HEK293 (cell line): ENCODE results near the gene ELOVL1.

Experiments
- BCL11A ChIP-seq: fragments of 450-650 bp; formaldehyde crosslinking; IDR thresholded peaks from 2 replicates; pipeline ENCODE4 v1.5.1; 2016; ENCODE audit warnings: low read depth, missing biosample characterization, missing genetic modification characterization
- GLIS2 ChIP-seq: fragments of 450-650 bp; formaldehyde crosslinking; IDR thresholded peaks from 2 replicates; pipeline ENCODE4 v1.5.1; 2016; ENCODE audit warnings: missing biosample characterization, missing genetic modification characterization
- KLF1 ChIP-seq: fragments of 450-650 bp; formaldehyde crosslinking; IDR thresholded peaks from 2 replicates; pipeline ENCODE4 v1.5.1; 2016; ENCODE audit warnings: missing biosample characterization, missing genetic modification characterization
- PRDM4 ChIP-seq: fragments of 450-650 bp; formaldehyde crosslinking; IDR thresholded peaks from 2 replicates; pipeline ENCODE4 v1.5.1; 2017; ENCODE audit warnings: missing biosample characterization, missing genetic modification characterization
- SALL2 ChIP-seq: fragments of 450-650 bp; formaldehyde crosslinking; IDR thresholded peaks from 2 replicates; pipeline ENCODE4 v1.5.0; 2017; ENCODE audit warnings: missing biosample characterization, mild to moderate bottlenecking, missing genetic modification characterization, borderline replicate concordance
- SCRT1 ChIP-seq: fragments of 450-650 bp; formaldehyde crosslinking; IDR thresholded peaks from 2 replicates; pipeline ENCODE4 v1.5.1; 2016; ENCODE audit warnings: missing biosample characterization, missing genetic modification characterization, borderline replicate concordance
- SP2 ChIP-seq: fragments of 450-650 bp; formaldehyde crosslinking; IDR thresholded peaks from 2 replicates; pipeline ENCODE4 v1.5.1; 2016; ENCODE audit warnings: missing biosample characterization, missing genetic modification characterization
- TSHZ1 ChIP-seq: fragments of 450-650 bp; formaldehyde crosslinking; IDR thresholded peaks from 2 replicates; pipeline ENCODE4 v1.5.1; 2016; ENCODE audit warnings: missing biosample characterization, missing genetic modification characterization, borderline replicate concordance
- YY2 ChIP-seq: fragments of 450-650 bp; formaldehyde crosslinking; IDR thresholded peaks from 2 replicates; pipeline ENCODE4 v1.5.1; 2016; ENCODE audit warnings: missing biosample characterization, missing genetic modification characterization
- ZBTB10 ChIP-seq: fragments of 450-650 bp; formaldehyde crosslinking; IDR thresholded peaks from 2 replicates; pipeline ENCODE4 v1.5.1; 2016; ENCODE audit warnings: missing biosample characterization, missing genetic modification characterization
- ZIC2 ChIP-seq: fragments of 450-650 bp; formaldehyde crosslinking; IDR thresholded peaks from 2 replicates; pipeline ENCODE4 v1.5.1; 2016; ENCODE audit warnings: missing biosample characterization, missing genetic modification characterization
- ZNF132 ChIP-seq: fragments of 450-650 bp; formaldehyde crosslinking; IDR thresholded peaks from 2 replicates; pipeline ENCODE4 v1.5.1; 2017; ENCODE audit warnings: missing biosample characterization, missing genetic modification characterization, borderline replicate concordance
- ZNF157 ChIP-seq: fragments of 450-650 bp; formaldehyde crosslinking; IDR thresholded peaks from 2 replicates; pipeline ENCODE4 v1.5.1; 2016; ENCODE audit warnings: missing biosample characterization, missing genetic modification characterization
- ZNF175 ChIP-seq: fragments of 450-650 bp; formaldehyde crosslinking; IDR thresholded peaks from 2 replicates; pipeline ENCODE4 v1.5.1; 2016; ENCODE audit warnings: missing biosample characterization, missing genetic modification characterization
- ZNF2 ChIP-seq: fragments of 450-650 bp; formaldehyde crosslinking; IDR thresholded peaks from 2 replicates; pipeline ENCODE4 v1.5.1; 2016; ENCODE audit warnings: missing biosample characterization, missing genetic modification characterization
- ZNF214 ChIP-seq: fragments of 450-650 bp; formaldehyde crosslinking; IDR thresholded peaks from 2 replicates; pipeline ENCODE4 v1.5.1; 2017; ENCODE audit warnings: missing biosample characterization, mild to moderate bottlenecking, missing genetic modification characterization, borderline replicate concordance
- ZNF362 ChIP-seq: fragments of 450-650 bp; formaldehyde crosslinking; IDR thresholded peaks from 2 replicates; pipeline ENCODE4 v1.5.1; 2016; ENCODE audit warnings: missing biosample characterization, missing genetic modification characterization
- ZNF366 ChIP-seq: fragments of 450-650 bp; formaldehyde crosslinking; conservative IDR thresholded peaks from 2 replicates; pipeline ENCODE4 v1.5.1; 2016; ENCODE audit warnings: missing biosample characterization, missing genetic modification characterization
- ZNF398 ChIP-seq: fragments of 450-650 bp; formaldehyde crosslinking; IDR thresholded peaks from 2 replicates; pipeline ENCODE4 v1.5.1; 2017; ENCODE audit warnings: missing biosample characterization, missing genetic modification characterization
- ZNF514 ChIP-seq: fragments of 450-650 bp; formaldehyde crosslinking; IDR thresholded peaks from 2 replicates; pipeline ENCODE4 v1.5.1; 2016; ENCODE audit warnings: missing biosample characterization, missing genetic modification characterization
- ZNF571 ChIP-seq: fragments of 450-650 bp; formaldehyde crosslinking; IDR thresholded peaks from 2 replicates; pipeline ENCODE4 v1.5.0; 2017; ENCODE audit warnings: missing biosample characterization, missing genetic modification characterization
- ZNF670 ChIP-seq: fragments of 450-650 bp; formaldehyde crosslinking; IDR thresholded peaks from 2 replicates; pipeline ENCODE4 v1.5.1; 2016; ENCODE audit warnings: missing biosample characterization, missing genetic modification characterization, low read depth
- ZNF692 ChIP-seq: fragments of 450-650 bp; formaldehyde crosslinking; IDR thresholded peaks from 2 replicates; pipeline ENCODE4 v1.5.1; 2016; ENCODE audit warnings: missing biosample characterization, missing genetic modification characterization
- ZNF76 ChIP-seq: fragments of 450-650 bp; formaldehyde crosslinking; IDR thresholded peaks from 2 replicates; pipeline ENCODE4; 2016; ENCODE audit warnings: low read depth, missing biosample characterization, missing genetic modification characterization, borderline replicate concordance
- ZNF785 ChIP-seq: fragments of 450-650 bp; formaldehyde crosslinking; IDR thresholded peaks from 2 replicates; pipeline ENCODE4 v1.5.1; 2016; ENCODE audit warnings: missing biosample characterization, missing genetic modification characterization
- ZNF830 ChIP-seq: fragments of 450-650 bp; IDR thresholded peaks from 2 replicates; pipeline ENCODE4 v1.5.0; 2018; ENCODE audit warnings: missing biosample characterization, missing genetic modification characterization, low read depth, mild to moderate bottlenecking, moderate library complexity

ELOVL1 gene

GRCh38 chr1:43367904-43368645 lies at the start of gene ELOVL1 (continued):
- TF ChIP-seq ZNF362 (tag by site-specific recombination) (no peak), GLIS2 (tag by site-specific recombination) (peak; percentile 96), ZNF157 (tag by site-specific recombination) (no peak), ZNF692 (tag by site-specific recombination) (peak; percentile 96), PRDM4 (tag by site-specific recombination) (no peak), ZNF132 (tag by site-specific recombination) (no peak), ZNF175 (tag by site-specific recombination) (no peak), YY2 (tag by site-specific recombination) (no peak), ZNF670 (no peak), ZNF76 (peak; percentile 70; the same call in 1 of the 2 replicates), ZNF514 (tag by site-specific recombination) (no peak), KLF1 (tag by site-specific recombination) (no peak), ZNF571 (tag by site-specific recombination) (no peak), SCRT1 (peak; percentile 61; the same call in 1 of the 2 replicates), TSHZ1 (tag by site-specific recombination) (no peak), ZBTB10 (tag by site-specific recombination) (no peak), SALL2 (tag by site-specific recombination) (no peak), ZNF785 (tag by site-specific recombination) (no peak), SP2 (tag by site-specific recombination) (peak; percentile 33), ZNF366 (tag by site-specific recombination) (no peak), ZNF214 (tag by site-specific recombination) (no peak), BCL11A (peak; percentile 27; the same call in 1 of the 2 replicates), ZIC2 (tag by site-specific recombination) (peak; percentile 98), ZNF830 (no peak), ZNF2 (tag by site-specific recombination) (peak; percentile 91), ZNF398 (peak; percentile 73)
